GM18909 (cell line): ENCODE measurements around the gene EXTL2.
"Not testable (repeated sequence)": the region's sequence is repeated elsewhere in the genome, so short reads cannot be mapped to it uniquely, and the experiment has no call there.

Source experiments
- ATAC-seq: cut with Tn5 transposase; IDR thresholded peaks from one replicate; pipeline ENCODE4 v1.9.1; 2021; ENCODE audit warnings: mild to moderate bottlenecking; ENCODE audit not compliant: unreplicated experiment, poor library complexity

The EXTL2 gene

GRCh38 chr1:100866041-100866900 lies 28.4 kb downstream of the EXTL2 start:
- ATAC-seq: peak; percentile 67

- no peak for ATAC-seq
Measured at GRCh38 chr1:100862591-100862990, 32.1 kb downstream of the EXTL2 start.

DNA sequence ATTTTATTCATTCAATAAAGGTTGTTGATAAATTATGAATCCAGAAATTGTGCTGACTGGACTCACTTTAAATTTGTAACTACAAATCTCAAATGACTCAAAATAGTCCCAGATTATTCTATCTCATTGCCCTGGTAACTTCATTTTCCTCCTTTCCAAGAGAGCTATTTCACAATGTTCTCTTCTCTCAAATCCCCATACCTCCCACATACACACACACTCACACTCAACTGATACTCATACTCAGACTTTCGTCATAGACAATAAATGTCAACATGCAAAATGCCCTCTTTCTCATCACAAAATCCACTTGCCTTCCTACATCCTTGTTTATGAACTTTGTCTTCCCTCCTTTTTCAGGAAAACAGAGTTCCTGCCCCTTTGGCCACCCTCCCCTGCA lies 33.3 kb downstream of the EXTL2 start:
- no peak for ATAC-seq

- ATAC-seq: no peak
Measured at GRCh38 chr1:100860397-100860991, 34.1 kb downstream of the EXTL2 start.

DNA sequence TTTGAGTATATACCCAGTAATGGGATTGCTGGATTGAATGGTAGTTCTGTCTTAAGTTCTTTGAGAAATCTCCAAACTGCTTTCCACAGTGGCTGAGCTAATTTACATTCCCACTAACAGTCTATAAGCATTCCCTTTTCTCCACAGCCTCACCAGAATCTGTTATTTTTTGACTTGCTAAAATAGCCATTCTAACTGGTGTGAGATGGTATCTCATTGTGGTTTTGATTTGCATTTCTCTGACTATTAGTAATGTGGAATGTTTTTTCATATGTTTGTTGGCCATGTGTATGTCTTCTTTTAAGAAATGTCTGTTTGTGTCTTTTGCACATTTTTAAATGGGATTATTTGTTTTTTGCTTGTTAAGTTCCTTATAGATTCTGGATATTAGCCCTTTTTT lies 39.5 kb downstream of the EXTL2 start:
- not testable (repeated sequence) for ATAC-seq

DNA sequence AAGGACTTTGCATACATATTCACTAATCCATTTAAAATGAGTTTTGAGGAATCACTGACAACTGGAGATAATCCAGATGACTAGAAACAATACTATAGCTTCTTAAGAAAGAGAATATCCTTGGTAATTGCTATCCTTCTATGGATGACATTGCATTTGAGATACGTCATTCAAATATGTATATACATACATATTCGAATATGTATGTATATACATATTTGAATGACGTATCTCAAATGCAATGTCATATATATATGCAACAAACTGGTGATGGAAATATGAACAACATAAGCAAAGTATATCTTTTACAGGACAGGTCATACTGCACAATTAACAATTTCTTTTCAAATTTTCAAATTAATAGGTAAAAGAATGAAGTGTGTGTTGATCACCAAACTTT lies 41.7 kb downstream of the EXTL2 start:
- no peak for ATAC-seq

GRCh38 chr1:100851726-100852125 lies 42.9 kb downstream of the EXTL2 start:
- ATAC-seq: no peak

DNA sequence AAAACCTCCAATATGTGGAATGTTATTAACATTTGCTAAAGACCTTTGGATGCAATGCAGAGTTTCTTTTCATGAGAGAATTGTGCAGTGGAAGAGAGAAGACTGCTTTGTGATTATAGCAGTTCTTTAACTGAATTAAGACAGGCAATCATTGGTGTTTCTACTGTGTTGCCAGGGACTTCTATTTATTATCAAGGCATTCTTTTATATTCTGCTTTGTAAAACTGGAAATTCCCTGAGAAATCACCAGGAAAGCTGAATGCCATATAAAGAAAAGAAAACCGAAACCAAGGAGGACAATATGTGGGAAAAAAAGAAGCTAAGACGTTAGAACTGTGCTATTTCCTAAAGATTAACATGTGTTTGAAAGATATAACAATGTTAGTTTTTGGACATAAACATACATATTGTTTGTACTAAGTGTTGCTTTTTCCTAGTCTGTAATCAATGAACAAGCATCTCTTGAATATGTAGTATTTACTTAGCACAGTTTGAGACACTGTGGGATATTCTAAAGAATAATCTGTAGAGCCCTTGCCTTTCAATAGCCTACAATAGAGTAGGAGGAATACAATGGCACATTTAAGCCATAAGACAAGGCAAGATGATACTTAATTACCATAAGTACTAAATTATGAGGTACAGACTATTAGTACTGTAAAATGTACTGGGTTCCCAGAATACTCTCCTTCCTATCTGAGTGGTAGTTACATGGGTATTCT lies 47.1 kb downstream of the EXTL2 start:
- no peak for ATAC-seq

- not testable (repeated sequence) for ATAC-seq
Measured at GRCh38 chr1:100843160-100843559, 51.5 kb downstream of the EXTL2 start.

- no peak for ATAC-seq
Measured at GRCh38 chr1:100835866-100836842, 58.5 kb downstream of the EXTL2 start.

DNA sequence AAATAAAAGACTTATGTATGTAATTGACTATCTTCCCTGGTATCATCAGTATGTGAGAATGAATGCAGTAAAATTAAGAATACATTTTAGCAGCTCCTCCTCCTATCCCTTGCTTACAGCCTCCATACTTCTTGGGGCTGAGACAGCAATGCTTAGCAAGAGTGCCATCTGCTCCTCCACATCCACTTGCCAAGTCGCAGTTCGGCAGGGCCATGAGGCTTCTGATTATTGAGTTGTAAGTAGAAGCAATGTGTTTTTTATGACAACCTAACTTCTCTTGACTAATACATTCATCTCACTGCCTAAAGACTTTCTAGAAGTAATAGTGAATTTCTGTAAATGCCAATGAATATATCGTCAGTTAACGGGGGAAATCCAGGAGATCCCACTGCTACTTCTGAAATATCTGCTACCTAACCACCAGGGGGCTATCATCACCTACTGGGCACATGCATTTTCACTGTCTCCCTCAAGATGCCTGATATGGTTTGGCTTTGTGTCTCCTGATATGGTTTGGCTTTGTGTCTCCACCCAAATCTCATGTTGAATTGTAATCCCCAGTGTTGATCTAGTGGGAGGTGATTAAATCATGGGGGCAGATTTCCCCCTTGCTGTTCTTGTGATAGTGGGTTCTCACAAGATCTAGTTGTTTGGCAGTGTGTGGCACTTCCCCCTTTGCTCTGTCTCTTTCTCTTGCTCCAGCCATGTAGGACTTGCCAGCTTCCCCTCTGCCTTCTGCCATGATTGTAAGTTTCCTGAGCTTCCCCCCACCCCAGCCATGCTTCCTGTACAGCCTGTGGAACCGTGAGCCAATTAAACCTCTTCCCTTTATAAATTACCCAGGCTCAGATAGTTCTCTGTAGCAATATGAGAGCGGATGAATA lies 59.6 kb downstream of the EXTL2 start:
- peak; percentile 57 for ATAC-seq

DNA sequence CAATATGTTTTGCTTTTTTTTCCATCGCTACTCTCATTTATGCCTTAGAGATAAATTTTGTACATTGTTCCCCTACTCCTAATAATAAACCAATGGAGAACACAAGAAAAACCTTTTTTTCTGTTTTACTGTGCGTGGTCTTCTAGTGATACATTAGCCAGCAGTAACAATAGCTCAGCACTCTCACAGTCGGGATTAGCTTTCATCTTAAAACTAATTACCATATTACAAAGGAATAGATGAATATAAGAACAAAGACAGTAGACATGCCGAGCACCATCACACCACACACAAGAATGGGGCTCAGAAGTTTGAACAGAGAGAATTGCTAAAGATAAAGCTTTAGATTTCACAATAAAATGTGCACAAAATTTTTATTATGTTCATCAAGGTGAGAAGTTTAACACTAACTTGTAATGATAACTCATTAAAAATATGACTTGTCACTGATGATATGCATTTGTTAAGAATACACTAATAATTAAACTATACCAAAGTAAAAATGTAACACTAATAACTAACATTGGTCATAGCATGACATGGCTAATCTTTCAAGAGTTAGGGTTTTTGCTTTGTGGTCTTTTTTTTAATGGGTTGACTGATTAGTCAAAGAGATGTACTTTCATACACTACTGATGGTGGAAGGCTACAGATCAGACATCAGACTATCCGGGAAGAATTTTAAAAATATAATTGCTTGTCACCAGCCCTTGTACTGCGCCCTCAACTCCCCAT lies 61.8 kb downstream of the EXTL2 start:
- ATAC-seq: peak; percentile 39

GRCh38 chr1:100825666-100826065 lies 69.0 kb downstream of the EXTL2 start:
- not testable (repeated sequence) for ATAC-seq
